Motor neuron (in vitro differentiated cells): ENCODE measurements around the gene SH3RF1. TPM values are rescaled to one million over a fixed set of nuclear protein-coding genes. Genes with fewer than 3 reads are reported as not detected.

Experiments
- ATAC-seq, 8 experiments: fragments of 200-7000 bp; cut with Tn5 transposase; replicated peaks in 6 of 8; 2 replicates each; pipeline ENCODE4 v1.8.0; 2021; ENCODE audit warnings: mild to moderate bottlenecking in 8 of 8, moderate library complexity in 8 of 8
- H3K27ac ChIP-seq, 2 donors: fragments of 250-450 bp; sonication (Bioruptor Pico); 2 replicates each; pipeline ENCODE4 v1.9.0; 2021; ENCODE audit warnings: antibody characterized with exemption in 2 of 2, mild to moderate bottlenecking in 2 of 2, moderate library complexity in 1 of 2
- H3K4me1 ChIP-seq, 2 donors: fragments of 250-450 bp; sonication (Bioruptor Pico); replicated peaks in 1 of 2; 2 replicates each; pipeline ENCODE4 v1.6.1; 2021; ENCODE audit warnings: antibody characterized with exemption in 2 of 2, mild to moderate bottlenecking in 2 of 2, moderate library complexity in 1 of 2
- H3K4me3 ChIP-seq, 5 donors: fragments of 250-450 bp; sonication (Bioruptor Pico); 2 replicates each; pipeline ENCODE4 v1.9.0; 2021; ENCODE audit warnings: antibody characterized with exemption in 5 of 5, mild to moderate bottlenecking in 5 of 5, moderate library complexity in 4 of 5
- WGBS, 10 experiments: fragments of 450-650 bp; shearing (Covaris generic); methylation state at CpG; one replicate each; pipeline ENCODE4 v1.0.0; 2022; 5-methylcytosine and 5-hydroxymethylcytosine counted together
- in situ Hi-C, 9 experiments: fragments of 400-800 bp; cut with MboI; loops; one replicate each; pipeline ENCODE4 v1.15.0; 2021; ENCODE audit warnings: low sequenced_read_pairs in 9 of 9, low pct_unique_long_range_greater_than_20kb in 2 of 9; ENCODE audit not compliant: unreplicated experiment in 9 of 9
- total RNA-seq, 8 experiments: library from RNA; unstranded; fragments of 300-600 nt; gene quantifications; 2 replicates each; pipeline versions ENCODE4 v1.2.3 to v1.2.4, GENCODE V29; 2022

SH3RF1 gene
- total RNA-seq, 8 experiments from 2014 or later: 6.7 to 20.2 (median 14.3) TPM

DNA sequence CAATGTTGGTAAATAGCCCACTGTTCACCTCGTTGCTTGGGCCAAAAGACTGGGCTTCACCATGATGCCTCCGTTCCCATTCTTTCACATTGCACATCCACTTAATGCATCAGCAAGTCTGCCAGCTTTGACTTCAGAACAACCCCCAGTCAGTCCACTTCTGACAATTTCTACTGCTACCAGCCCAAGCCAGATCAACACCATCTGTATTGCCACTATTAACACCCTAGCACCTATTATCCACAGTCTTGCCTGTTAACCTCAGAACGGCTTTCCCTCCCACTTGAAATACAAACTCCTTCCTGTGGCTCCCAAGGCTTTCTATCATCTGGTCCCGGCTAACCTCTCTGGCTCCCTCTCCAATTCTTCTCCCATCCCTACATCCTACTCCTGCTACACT, 95.7 kb downstream of the SH3RF1 start:
- 80 to 100% (median 92%) methylated on average over 1 to 4 of the region's 4 CpGs; no CpG with 5 or more reads in 1 of the 10 experiments for WGBS, 10 experiments
- H3K4me3 ChIP-seq: no peak overlapping the region
- H3K4me1 ChIP-seq: no peaks in the 10 kb centered on the region
- no peak overlapping the region for H3K27ac ChIP-seq
- in situ Hi-C loops: no loop called here
- no peak for ATAC-seq

DNA sequence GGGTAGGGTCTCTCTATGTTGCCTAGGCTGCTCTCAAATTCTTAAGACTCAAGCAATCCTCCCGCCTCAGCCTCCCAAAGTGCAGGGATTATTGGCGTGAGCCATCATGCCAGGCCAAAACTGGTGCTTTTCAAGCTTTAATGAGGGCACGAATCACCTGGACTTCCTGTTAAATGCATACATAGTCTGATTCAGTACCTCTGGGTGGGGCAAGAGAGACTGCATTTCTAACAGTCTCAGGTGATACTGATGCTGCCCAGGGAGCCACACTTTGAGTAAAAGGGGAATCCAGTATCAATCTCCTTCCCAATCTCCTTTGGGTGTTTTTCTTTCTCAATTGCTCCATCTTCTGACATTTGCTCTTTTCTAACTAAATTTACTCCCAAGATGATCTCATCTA, 96.5 kb downstream of the SH3RF1 start:
- WGBS, 10 experiments: 80 to 100% (median 93%) methylated on average over 1 to 3 of the region's 3 CpGs; no CpG with 5 or more reads in 2 of the 10 experiments
- Histone ChIP-seq H3K4me1 (no peaks in the 10 kb centered on the region), H3K27ac (no peak overlapping the region), H3K4me3 (no peak overlapping the region)
- ATAC-seq: no peak
- in situ Hi-C loops: no loop called here

DNA sequence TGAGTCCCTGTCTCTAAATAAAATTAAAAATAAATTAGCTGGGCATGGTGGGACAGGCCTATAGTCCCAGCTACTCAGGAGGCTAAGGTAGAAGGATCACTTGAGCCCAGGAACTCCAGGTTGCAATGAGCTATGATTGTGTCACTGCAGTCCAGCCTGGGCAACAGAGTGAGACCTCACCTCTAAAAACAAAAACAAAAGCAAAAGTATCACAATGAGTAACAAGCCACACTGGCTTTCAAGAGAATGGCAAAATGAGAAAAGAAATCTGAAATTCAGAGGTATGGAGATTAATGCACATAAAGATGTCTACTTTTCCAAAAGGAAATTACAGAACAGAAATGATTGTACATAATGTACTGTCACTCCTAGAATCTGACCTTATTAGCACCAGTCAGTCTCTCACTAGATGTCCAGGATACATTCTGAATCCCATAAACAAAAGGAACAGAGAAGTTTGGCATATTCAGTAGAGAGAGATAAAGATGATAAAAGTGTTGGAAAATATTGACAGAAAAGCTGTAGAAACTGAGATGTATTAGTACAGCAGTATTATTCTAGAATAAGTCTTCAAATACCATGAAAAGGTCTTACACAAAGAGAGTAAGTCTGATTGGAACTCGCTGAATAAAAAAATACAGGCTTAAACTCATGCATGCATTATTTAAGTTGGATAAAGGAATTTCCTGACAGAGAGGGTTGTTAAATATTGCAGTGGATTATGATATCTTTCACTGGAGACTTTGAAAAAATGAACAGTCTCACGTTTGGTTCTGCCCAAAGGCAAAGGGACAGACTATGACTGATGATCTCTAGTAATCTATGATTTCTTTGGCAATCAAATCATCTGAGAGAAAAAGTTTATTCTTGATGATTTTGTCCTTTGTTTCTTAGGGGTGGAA, 102.5 kb downstream of the SH3RF1 start:
- Histone ChIP-seq H3K4me1 (peaks cover 0 to 6% of the 10 kb centered on the region in 2 donors), H3K4me3 (no peak overlapping the region), H3K27ac (no peak overlapping the region)
- 0 to 100% (median 67%) methylated on average over 1 to 2 of the region's 2 CpGs for WGBS, 10 experiments
- in situ Hi-C loops: no loop called here
- peak in 3 of 8 experiments; percentile 73 to 82 (median 80) for ATAC-seq

DNA sequence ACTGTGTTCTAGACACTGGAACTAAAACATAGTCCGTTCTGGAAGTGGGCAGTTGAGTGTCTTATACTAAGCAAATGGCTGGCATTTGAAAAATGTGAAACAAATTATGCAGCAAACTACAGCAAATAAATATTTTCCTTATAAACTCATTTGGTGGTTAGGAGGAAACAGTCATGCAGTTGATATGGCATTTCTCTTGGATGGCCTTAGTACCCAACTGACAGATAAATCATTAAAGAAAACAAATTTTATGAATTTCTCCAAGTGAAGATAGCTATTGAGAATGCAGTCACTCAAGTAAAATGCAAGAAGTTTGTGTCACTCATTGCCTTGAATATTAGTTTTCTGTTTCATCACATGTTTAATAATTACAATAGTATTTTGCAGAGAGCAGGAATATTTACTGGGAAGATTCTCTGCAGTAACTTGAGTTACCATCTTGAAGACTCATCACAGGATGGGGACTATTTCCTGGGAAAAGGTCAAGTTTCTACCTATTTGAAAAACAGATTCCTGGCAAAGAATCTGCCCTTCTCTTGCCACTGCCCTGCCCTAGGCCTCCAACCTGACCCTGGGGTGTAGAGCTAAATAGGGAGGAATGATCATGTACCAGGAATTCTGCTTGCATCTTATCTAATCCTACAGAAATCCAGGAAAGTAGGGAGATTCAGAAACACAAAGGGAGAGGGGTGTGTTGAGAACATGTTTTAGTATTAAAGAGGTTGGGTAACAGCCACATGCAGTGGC, 105.9 kb downstream of the SH3RF1 start:
- Histone ChIP-seq H3K27ac (no peak overlapping the region), H3K4me1 (peaks cover 10 to 24% of the 10 kb centered on the region in 2 donors), H3K4me3 (no peak overlapping the region)
- WGBS, 10 experiments: 0 to 100% (median 77%) methylated on average over 1 of the region's 1 CpG; no CpG with 5 or more reads in 4 of the 10 experiments
- in situ Hi-C loops: no loop called here
- no peak for ATAC-seq

DNA sequence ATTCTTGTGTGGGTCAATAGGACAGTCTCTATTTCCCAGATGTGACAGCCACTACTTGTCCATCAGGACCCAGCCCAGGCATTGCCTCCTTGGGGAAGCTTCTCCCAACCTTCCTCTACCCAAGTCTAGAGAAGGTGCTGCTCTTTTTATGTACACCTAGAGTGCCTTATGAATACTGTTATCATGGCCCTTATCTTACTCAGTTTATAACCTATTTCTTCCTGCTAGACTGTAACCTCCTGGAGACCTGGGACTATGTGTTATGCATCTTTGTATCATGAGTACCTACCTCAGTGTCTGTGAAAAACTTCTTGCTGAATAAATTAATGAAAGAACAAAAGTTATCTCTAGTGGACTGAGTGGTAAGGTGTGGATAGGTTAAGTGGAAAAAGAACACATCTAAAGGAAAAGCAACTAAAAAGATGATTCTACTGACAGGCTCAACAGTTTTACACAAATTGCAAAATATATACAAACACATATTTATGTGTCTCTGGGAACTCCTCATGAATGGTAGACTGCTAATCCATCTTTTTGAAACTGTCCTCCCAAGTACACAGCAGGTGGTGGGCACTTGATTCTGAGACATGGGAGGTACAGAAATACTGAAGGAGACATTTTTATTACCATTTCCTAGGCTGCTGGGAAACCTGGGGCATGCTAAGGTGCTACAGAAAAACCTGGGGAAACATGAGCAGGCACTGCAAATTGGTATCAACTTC, 106.6 kb downstream of the SH3RF1 start:
- in situ Hi-C loops: no loop called here
- ATAC-seq: no peak
- no peak overlapping the region for H3K27ac ChIP-seq
- peaks cover 16 to 31% of the 10 kb centered on the region in 2 donors for H3K4me1 ChIP-seq
- no peak overlapping the region for H3K4me3 ChIP-seq

DNA sequence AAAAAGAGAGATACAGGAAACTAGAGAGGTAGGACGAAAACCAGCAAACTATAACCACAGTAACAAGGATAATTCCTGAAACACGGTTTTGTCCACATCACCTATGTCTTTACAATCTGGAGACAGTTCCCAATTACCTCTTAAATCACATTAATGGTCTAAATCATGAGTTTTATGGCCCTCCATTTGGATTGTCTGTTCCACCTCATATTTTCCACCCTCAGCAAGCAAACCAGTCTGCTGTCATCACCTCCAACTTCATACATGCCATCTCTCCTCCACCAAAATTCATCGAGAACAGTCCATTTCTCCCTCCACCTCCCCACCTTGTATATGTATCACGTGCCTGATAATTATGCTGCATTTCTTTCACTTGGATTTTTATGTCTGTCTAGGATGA, 107.3 kb downstream of the SH3RF1 start:
- Histone ChIP-seq H3K4me1 (peaks cover 20 to 35% of the 10 kb centered on the region in 2 donors), H3K4me3 (no peak overlapping the region), H3K27ac (no peak overlapping the region)
- 72 to 100% (median 93%) methylated on average over 1 to 4 of the region's 4 CpGs for WGBS, 10 experiments
- ATAC-seq: no peak
- in situ Hi-C loops: no loop called here

DNA sequence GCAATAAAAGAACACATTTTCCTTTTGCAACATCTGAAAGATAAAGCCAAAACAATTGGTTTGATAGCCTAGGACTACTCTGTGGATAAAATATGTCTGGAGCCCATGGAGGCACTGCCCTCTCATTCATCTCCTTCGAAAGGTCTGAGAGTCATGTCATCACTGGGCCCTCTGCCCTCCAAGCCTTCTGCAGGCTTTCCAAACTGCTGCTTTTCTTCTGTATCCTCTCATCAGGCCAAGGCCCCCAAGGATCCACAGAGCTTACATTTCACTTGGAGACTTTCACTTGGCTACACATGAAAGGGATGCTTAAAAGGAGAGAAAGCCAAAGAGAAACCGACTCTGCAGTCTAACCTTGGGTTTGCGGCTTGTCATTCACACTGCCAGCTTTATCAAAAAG, 109.9 kb downstream of the SH3RF1 start:
- 10 to 100% (median 42%) methylated on average over 1 to 3 of the region's 3 CpGs; no CpG with 5 or more reads in 2 of the 10 experiments for WGBS, 10 experiments
- peak overlapping the region in 1 of 2 donors; percentile 43 for H3K27ac ChIP-seq

DNA sequence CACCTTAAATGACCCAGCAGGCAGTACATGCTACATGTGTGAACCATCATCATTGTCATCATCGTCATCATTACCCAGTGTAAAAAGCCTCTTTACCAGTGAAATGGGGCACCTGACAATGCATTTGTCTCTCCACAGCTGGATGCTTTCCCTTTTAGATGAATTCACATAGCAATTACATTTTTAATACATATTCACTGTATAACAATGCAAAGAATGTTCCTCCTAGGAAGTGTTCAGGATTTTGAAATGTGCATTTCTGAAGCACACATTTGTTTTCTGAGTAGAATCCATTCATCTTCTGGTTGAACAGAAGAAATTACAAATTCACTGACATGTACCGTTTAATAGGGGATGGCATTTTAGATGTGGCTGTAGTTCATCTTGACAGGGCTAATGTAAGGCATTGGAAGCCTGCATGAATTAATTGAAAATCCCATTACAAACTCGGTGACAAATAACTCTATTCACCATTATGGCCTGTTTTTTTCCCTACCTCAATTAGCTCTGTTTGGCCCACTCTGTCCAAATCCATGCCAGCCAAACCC, 111.1 kb downstream of the SH3RF1 start:
- 0 to 67% (median 7%) methylated on average over 1 to 3 of the region's 3 CpGs; no CpG with 5 or more reads in 2 of the 10 experiments for WGBS, 10 experiments
- Histone ChIP-seq H3K4me1 (peaks cover 20 to 38% of the 10 kb centered on the region in 2 donors), H3K27ac (no peak overlapping the region), H3K4me3 (no peak overlapping the region)
- in situ Hi-C loops: no loop called here
- ATAC-seq: peak; percentile 68 to 90 (median 80)

More for the DNA sequence above, 109.9 kb downstream of the SH3RF1 start:
- peak in 5 of 8 experiments; percentile 23 to 45 (median 37) for ATAC-seq
- Histone ChIP-seq H3K4me3 (no peak overlapping the region), H3K4me1 (peaks cover 20 to 38% of the 10 kb centered on the region in 2 donors)
- in situ Hi-C loops: no loop called here

DNA sequence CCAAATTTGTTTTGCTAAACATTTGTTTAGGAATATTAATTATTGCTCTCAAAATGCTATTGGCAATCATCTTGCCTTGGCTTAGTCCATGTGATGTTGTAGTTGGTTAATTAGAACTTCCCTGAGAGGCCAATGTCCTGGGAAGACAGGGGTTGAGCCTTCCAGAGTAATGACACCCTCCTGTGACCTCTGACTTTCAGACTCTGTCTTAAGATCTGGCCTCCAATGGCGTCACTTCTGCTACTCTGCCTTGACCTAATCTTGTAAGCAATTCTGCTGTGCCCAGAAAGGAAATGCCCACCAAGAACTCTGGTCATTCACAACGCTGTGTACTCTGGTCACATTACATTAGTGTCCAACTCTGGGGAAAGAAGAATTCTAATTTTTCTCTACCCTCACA, 111.9 kb downstream of the SH3RF1 start:
- H3K4me1 ChIP-seq: peaks cover 20 to 38% of the 10 kb centered on the region in 2 donors
- 73 to 100% (median 90%) methylated on average over 1 to 2 of the region's 2 CpGs; no CpG with 5 or more reads in 3 of the 10 experiments for WGBS, 10 experiments
- in situ Hi-C loops: no loop called here

DNA sequence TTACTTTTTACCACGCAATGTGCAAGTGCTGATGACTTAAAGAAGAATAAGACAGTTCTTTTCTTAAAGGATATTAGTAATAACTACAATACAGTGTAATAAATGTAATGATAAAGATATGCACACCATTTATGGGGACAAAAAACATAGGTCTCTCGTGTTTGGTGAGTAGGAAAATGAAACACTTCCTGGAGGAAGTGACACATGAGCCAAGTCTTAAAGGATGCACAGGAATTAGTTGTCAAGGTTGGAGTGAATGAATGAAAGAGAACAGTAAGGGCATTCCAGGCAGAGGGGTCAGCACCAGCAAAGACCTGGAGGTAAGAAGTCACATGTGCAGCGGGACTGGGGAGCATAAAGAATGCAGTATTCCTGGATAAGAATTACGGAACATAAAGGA, 112.7 kb downstream of the SH3RF1 start:
- no peak for ATAC-seq
- in situ Hi-C loops: no loop called here

More for the DNA sequence above, 111.9 kb downstream of the SH3RF1 start:
- Histone ChIP-seq H3K4me3 (no peak overlapping the region), H3K27ac (no peak overlapping the region)
- ATAC-seq: peak in 1 of 8 experiments; percentile 5

DNA sequence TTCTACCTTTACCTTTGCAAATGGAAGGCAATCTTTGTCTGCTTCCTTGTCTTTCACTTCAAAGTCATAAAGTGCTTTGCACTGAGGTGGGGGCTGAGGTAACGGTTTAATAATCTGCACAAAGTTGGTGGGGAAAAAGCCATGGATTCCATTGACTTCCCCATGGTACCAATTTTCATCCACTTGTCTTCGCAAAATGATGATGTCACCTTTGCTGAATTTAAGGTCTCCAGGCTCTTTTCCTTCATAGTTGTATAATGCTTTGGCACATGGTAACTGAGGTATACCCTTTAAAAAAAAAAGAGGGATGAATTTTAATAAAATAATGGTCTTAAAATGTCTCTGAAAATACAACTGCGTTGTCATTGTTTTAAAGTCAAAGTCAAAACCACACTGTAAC, 114.4 kb downstream of the SH3RF1 start:
- in situ Hi-C loops: no loop called here

More for the DNA sequence above, 112.7 kb downstream of the SH3RF1 start:
- WGBS, 10 experiments: 80 to 100% (median 97%) methylated on average over 1 to 4 of the region's 4 CpGs; no CpG with 5 or more reads in 1 of the 10 experiments
- Histone ChIP-seq H3K4me3 (no peak overlapping the region), H3K27ac (no peak overlapping the region), H3K4me1 (peaks cover 20 to 32% of the 10 kb centered on the region in 2 donors)

DNA sequence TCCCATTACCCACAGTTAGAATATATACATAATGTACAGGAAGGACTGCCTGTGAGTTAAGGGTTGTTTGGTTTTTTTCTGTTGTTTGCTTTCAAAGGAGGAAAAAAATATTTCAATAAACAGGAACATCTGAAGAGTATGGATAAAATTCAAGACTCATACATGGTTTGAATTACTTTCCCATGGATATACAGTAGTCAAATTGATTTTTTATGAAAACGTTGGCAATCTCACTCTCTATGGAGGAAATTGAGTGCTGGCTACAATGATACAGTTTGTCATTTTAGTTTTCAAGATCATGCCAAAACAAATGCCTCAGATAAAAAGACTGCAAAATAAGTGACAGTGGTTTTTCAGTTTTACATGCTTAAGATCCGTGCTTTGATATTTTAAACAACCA, 116.6 kb downstream of the SH3RF1 start:
- in situ Hi-C loops: no loop called here
- 19 to 100% (median 87%) methylated on average over 1 to 2 of the region's 2 CpGs; no CpG with 5 or more reads in 2 of the 10 experiments for WGBS, 10 experiments
- ATAC-seq: peak in 1 of 8 experiments; percentile 59
- peaks cover 5 to 6% of the 10 kb centered on the region in 2 donors for H3K4me1 ChIP-seq
- no peak overlapping the region for H3K4me3 ChIP-seq
- no peak overlapping the region for H3K27ac ChIP-seq

More for the DNA sequence above, 114.4 kb downstream of the SH3RF1 start:
- no peak overlapping the region for H3K27ac ChIP-seq
- 83 to 100% (median 100%) methylated on average over 1 to 3 of the region's 3 CpGs; no CpG with 5 or more reads in 1 of the 10 experiments for whole genome bisulfite sequencing, 10 experiments
- no peak for ATAC-seq
- H3K4me3 ChIP-seq: no peak overlapping the region
- H3K4me1 ChIP-seq: peaks cover 20 to 29% of the 10 kb centered on the region in 2 donors
